NCI-H1105 treated with DMSO at 0.1 percent for 48 hours (cell line): ENCODE data around the gene HDGFL1.

Source experiments
- DNase-seq: peaks from one replicate; lab custom pipeline; 2025; lab: John Stamatoyannopoulos, UW

HDGFL1 gene

DNA sequence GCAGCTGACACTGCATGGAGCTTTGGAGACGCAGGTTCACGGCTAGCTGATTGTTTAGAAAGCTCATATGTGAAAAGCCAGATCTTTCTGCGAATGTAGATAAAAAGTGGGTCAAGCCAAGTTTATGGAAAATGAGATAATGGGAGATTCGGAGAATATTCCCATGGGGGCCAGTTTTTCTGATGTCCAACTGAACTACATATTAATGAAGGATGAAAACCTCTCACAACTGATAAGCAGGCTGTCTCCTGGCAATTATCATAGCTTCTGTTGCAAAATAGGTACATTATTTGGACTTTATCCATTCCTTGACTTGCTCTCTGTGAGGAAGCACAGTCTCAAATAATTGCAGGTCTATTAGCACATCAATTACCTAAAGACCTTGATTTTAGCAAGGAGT, 21.1 kb downstream of the HDGFL1 start:
- DNase-seq = peak; percentile 9

DNA sequence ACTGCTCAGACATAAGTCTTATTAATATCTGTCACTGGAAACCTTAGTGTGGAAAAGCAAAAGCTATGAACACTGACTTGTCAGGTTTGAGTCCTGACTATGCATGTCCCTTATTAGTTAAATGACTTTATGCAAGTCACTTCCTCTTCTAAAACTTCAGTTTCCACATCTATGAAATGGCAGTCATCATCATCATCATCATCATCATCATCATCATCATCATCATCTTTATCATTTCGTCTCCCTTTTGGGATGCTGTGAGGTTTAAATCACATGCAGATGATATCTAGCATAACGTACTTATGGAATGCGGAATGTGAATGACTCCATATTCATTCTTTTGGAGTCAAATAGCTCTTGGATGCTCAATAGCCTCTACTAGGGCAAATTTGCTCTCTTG, 24.5 kb downstream of the HDGFL1 start:
- no peak for DNase-seq

DNA sequence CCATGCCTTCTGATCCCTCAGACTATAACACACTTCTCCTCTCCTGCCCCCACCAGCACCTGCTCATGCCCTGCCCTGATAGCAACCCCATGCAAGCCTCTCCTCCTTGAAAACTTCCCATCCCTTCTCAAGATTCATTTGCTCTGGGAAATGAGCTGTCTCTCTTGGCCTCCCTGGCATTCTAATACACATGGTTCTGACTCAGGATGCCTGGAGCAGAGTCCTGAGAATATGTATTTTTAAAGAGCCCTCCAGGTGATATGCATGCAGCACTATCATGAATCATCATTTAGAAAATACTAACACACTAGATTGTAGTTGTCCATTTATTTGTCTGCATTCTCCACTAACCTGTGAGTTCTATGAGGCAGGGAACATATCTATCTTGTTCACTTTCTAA, 26.6 kb downstream of the HDGFL1 start:
- DNase-seq = no peak

DNA sequence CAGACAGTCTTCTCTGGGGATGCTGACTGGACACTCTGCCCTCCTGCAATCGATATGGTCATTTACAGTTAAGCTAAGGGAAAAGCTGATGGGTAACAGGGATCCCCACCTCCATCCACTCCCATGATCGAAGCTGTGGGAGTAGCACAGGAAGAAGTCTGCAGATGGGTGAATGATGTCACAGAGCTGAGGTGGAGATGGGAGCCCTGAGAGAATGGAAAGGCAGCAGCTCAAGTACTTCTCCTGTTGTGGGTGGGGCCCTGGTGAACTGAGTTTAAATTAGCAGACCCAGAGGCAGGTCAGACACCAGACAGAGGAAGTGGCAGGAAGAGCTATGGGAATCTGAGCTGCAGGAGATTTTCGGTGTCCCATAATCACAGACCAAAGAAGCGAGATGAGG, 29.0 kb downstream of the HDGFL1 start:
- no peak for DNase-seq

DNA sequence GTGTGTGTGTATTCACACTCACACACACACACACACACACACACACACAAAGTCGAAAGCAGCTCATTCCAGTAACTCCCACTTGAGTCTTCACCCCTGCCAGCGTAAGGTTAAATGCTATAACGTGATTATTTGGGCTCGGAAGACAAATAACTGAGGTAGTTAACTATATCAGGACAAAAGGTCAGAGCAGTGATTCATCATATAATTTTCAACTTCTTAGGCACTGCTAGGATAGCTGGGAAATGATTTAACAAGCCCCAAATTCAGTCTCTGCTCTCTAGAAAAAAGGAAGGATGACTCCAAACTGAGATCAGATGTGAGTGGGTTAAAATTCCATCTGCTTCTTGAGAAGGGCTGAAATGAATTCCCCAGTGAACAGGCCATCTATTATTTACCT, 30.7 kb downstream of the HDGFL1 start:
- DNase-seq = no peak

DNA sequence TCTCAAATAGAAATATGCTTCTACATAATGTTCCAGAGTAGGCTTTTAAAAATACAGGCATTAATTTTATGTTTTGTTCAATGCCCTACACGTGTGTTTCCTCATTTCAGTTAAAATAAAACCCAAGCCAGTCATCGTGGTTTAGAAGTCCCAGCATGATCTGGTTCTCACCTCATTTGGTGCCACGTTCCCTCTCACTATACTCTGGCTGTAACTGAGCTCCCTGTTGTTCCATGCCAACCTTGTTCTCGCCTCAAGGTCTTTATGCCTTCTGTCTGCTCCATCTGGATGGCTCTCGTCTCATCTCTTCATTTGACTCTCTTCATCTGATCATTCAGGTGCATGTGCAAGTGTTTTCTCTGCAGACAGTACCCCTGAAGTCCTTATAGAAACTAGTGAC, 32.6 kb downstream of the HDGFL1 start:
- DNase-seq = no peak

DNA sequence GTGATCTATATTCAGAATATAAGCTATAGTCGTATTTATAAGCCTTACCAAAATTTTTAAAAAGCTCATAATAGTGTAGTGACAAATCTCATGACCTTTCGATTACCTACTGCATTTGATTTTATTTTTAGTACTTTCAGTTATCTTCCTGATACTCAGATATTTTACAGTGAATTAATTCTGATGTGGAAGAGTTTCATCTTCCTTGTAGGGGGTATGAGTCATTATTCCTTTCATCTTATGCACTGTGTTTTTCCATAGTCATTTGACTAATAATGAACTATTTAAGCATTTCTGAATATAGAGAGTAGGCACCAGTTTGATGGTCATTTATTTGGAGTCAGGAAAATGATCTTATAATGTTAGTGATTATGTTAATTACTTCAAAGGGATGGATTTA, 36.4 kb downstream of the HDGFL1 start:
- DNase-seq = no peak

DNA sequence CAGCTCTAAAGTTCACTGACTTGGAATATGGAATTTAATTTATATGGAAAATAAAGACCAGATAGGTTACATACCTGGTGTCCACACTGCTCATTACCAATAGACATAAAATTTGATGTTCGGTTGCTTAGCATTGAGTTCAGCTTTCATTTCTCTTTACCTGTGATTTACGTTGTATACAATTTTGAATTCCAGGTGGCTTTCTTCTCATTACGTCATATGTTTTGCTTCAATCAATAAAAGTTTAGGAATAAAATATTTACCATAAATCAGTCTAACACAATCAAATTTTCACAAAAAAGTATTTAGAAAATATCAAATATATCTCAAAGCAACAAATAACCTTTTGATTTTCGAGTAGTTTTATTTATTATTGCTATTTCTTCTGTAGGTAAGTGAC, 40.8 kb downstream of the HDGFL1 start:
- DNase-seq = no peak

DNA sequence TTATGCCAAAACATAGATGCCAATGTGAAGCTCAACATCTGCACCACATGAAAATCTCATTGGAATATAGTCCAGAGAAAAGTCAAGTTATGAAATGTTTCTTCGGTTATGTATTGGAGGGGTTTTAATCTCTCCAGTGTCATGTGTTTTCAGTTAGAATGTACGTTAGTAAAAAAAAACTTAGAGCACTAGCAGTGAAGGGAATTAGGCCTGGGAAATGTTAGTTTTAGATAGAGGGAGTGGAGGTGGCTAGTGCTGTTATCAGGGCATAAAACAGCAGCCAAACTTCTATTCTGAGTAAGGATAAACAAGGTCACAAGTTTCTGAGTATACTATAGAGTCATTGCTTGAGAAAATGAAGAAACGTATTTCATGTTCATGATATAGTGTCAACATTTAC, 42.9 kb downstream of the HDGFL1 start:
- DNase-seq = no peak

DNA sequence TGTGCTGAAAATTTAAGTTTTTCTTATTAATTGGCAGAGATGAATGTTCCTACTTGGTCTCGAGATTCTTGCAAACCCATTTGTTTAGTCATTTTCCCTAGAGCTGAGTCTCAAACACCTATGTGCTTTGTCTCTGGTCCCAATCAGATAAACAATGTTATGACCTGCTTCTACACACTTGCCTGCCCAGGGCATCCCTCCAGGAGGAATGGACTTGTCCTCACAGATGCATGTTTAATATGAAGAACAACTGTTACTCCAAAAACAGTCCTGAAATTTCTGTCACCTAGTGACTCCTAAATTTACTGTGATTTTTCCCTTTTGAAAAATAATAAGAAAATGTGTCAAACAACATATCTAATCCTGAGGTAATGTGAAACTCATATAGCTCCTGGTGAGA, 43.7 kb downstream of the HDGFL1 start:
- DNase-seq = no peak

DNA sequence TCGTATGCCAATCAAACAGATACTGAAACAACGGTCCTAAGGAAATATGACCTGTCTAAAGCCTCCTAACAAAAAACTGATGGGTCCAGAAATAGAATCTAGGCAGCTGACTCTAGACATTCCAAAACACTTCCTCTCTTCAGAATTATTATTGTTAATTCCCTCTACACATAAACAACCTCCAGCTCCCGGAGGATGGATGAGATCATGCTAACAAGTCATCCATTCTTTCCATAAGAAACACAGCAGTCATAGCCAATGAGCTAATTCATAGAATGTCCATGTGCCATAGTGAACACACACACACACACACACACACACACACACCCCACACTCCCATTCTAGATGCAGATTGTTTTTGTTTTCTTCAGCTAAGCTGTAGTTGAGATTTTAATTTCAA, 44.3 kb downstream of the HDGFL1 start:
- DNase-seq = no peak

DNA sequence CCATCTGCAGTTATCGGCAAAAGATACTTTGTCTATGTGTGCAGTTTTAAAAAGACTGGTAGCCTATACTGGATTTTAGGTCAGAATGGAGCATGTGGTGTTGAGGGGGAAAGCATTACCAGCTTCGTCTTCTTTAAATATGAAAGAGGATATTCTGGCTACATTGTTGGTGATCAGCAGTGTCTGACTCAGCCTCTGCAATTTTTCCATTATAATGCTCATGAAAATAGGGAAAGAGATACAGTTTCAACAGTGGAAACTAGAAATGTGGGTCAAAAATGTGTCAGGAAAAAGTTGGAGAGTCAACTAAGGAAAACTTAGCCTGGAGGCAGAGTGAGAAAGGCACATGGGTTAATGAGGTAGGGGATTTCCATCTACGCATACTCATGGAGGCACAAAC, 45.2 kb downstream of the HDGFL1 start:
- no peak for DNase-seq

DNA sequence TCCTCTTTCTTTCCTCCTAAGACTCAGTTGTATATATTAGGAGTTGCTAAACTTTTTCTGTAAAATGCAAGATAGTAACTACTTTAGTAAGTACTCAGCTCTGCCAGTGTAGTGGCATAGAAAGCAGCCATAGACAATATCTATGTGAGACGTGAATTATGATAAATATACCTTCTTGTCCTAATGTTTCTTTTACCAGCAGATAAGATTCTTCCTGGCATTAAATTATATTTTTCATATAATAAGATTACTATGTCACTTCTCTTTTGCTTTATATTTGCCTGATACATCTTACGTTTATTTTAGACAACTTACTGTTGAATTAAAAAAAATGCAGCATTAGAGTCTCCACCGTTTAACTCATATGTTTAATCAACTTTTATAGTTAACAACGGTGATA, 51.7 kb downstream of the HDGFL1 start:
- no peak for DNase-seq
